Measurements from ENCODE around the gene CDKAL1.

DNA sequence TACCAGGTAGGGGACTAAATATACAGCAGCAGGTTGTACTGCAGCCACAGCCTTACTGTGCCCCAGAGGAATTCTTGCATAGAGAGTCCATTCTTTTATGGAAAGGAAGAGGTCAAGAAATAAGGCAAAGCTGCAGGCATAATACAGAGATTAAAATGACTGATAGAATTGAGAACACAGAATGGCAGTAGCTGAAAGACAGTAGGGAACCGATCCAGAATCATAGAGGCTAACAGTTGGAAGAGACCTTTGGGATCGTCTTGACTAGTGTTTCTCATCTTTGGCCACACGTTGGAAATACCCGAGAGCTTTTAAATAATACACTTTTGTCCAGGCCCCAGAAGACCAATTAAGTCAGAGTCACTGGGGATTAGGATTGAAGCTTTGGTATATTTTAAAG, 566.7 kb downstream of the CDKAL1 start:
- TF ChIP-seq RARB (CRISPR knock-in tag; IDR thresholded peaks at IDR 0.05) (no peak), GLIS3 (CRISPR knock-in tag; IDR thresholded peaks at IDR 0.05) (no peak), ARNTL (CRISPR knock-in tag; IDR thresholded peaks at IDR 0.05; ENCODE audit: borderline replicate concordance, low read depth) (no peak), OSR1 (CRISPR knock-in tag; IDR thresholded peaks at IDR 0.05) (no peak), ZC3H10 (CRISPR knock-in tag; IDR thresholded peaks at IDR 0.05) (no peak), ZNF565 (CRISPR knock-in tag; conservative IDR thresholded peaks at IDR 0.05; ENCODE audit: low read depth) (no peak), ZNF70 (CRISPR knock-in tag; IDR thresholded peaks at IDR 0.05) (no peak), TOX (CRISPR knock-in tag; IDR thresholded peaks at IDR 0.05; ENCODE audit: borderline replicate concordance) (no peak), ZNF8 (CRISPR knock-in tag; IDR thresholded peaks at IDR 0.05) (no peak)
- TF ChIP-seq, protein P1, sequence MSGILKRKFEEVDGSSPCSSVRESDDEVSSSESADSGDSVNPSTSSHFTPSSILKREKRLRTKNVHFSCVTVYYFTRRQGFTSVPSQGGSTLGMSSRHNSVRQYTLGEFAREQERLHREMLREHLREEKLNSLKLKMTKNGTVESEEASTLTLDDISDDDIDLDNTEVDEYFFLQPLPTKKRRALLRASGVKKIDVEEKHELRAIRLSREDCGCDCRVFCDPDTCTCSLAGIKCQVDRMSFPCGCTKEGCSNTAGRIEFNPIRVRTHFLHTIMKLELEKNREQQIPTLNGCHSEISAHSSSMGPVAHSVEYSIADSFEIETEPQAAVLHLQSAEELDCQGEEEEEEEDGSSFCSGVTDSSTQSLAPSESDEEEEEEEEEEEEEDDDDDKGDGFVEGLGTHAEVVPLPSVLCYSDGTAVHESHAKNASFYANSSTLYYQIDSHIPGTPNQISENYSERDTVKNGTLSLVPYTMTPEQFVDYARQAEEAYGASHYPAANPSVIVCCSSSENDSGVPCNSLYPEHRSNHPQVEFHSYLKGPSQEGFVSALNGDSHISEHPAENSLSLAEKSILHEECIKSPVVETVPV (CRISPR knock-in tag; IDR thresholded peaks at IDR 0.05): no peak
- TF ChIP-seq, protein P2, sequence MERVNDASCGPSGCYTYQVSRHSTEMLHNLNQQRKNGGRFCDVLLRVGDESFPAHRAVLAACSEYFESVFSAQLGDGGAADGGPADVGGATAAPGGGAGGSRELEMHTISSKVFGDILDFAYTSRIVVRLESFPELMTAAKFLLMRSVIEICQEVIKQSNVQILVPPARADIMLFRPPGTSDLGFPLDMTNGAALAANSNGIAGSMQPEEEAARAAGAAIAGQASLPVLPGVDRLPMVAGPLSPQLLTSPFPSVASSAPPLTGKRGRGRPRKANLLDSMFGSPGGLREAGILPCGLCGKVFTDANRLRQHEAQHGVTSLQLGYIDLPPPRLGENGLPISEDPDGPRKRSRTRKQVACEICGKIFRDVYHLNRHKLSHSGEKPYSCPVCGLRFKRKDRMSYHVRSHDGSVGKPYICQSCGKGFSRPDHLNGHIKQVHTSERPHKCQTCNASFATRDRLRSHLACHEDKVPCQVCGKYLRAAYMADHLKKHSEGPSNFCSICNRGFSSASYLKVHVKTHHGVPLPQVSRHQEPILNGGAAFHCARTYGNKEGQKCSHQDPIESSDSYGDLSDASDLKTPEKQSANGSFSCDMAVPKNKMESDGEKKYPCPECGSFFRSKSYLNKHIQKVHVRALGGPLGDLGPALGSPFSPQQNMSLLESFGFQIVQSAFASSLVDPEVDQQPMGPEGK (CRISPR knock-in tag; IDR thresholded peaks at IDR 0.05; ENCODE audit: borderline replicate concordance): no peak
- TF ChIP-seq, protein P3, sequence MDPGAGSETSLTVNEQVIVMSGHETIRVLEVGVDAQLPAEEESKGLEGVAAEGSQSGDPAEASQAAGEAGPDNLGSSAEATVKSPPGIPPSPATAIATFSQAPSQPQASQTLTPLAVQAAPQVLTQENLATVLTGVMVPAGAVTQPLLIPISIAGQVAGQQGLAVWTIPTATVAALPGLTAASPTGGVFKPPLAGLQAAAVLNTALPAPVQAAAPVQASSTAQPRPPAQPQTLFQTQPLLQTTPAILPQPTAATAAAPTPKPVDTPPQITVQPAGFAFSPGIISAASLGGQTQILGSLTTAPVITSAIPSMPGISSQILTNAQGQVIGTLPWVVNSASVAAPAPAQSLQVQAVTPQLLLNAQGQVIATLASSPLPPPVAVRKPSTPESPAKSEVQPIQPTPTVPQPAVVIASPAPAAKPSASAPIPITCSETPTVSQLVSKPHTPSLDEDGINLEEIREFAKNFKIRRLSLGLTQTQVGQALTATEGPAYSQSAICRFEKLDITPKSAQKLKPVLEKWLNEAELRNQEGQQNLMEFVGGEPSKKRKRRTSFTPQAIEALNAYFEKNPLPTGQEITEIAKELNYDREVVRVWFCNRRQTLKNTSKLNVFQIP (CRISPR knock-in tag; IDR thresholded peaks at IDR 0.05; ENCODE audit: borderline replicate concordance, low read depth): no peak

All from SK-N-SH treated with all-trans-retinoic acid at 6 μM for 48 hours (cell line).